H1 (cell line): Measurements from ENCODE around the gene GALNTL6. TPM values are rescaled to one million over a fixed set of nuclear protein-coding genes. Genes with fewer than 3 reads are reported as not detected.

Source experiments
- CTCF ChIA-PET: fragments of 300-600 bp; sonication (Branson Sonifier 250); formaldehyde crosslinking; loops from one replicate; lab custom pipeline; 2021; ENCODE audit not compliant: partially characterized antibody; lab: Charles Lee
- POLR2A ChIA-PET: fragments of 300-600 bp; sonication (Branson Sonifier 250); formaldehyde crosslinking; loops from one replicate; lab custom pipeline; 2021; ENCODE audit warnings: inconsistent platforms; ENCODE audit not compliant: partially characterized antibody; lab: Charles Lee
- DNase-seq, 2 experiments: peaks; one replicate each; pipeline versions ENCODE4 v3.0.0 to v3.0.0-alpha.2; 2010 to 2022; ENCODE audit warnings: low spot score in 2 of 2, low read depth in 1 of 2, mixed read lengths in 1 of 2
- FAIRE-seq: peaks from 2 replicates; lab custom pipeline; 2011; peaks lifted over from hg19 to GRCh38; lab: Jason Lieb, UNC
- H2AFZ ChIP-seq: 2 replicates; pipeline ENCODE4 v1.8.1; 2012; ENCODE audit warnings: low read length, inconsistent platforms
- H2AK5ac ChIP-seq: 2 replicates; pipeline ENCODE4 v1.6.1; 2013; ENCODE audit warnings: low read depth, low read length
- H2BK120ac ChIP-seq: replicated peaks from 2 replicates; pipeline ENCODE3; 2013; ENCODE audit warnings: low read depth, low read length, inconsistent platforms
- H2BK12ac ChIP-seq: 2 replicates; pipeline ENCODE4 v1.6.1; 2013; ENCODE audit warnings: low read depth, low read length
- H2BK15ac ChIP-seq: 2 replicates; pipeline ENCODE4 v1.6.1; 2013; ENCODE audit warnings: low read length
- H2BK20ac ChIP-seq: 2 replicates; pipeline ENCODE4 v1.6.1; 2013; ENCODE audit warnings: low read length
- H2BK5ac ChIP-seq: 2 replicates; pipeline ENCODE4 v1.6.1; 2013; ENCODE audit warnings: low read depth, low read length
- H3K14ac ChIP-seq: 2 replicates; pipeline ENCODE4 v1.6.1; 2013; ENCODE audit warnings: inconsistent platforms; ENCODE audit not compliant: insufficient read length
- H3K18ac ChIP-seq: 2 replicates; pipeline ENCODE4 v1.6.1; 2013; ENCODE audit warnings: low read length; ENCODE audit errors: extremely low read depth
- H3K23ac ChIP-seq: 2 replicates; pipeline ENCODE4 v1.6.1; 2013; ENCODE audit warnings: inconsistent platforms; ENCODE audit not compliant: insufficient read length
- H3K23me2 ChIP-seq: 2 replicates; pipeline ENCODE4 v1.6.1; 2013; ENCODE audit warnings: low read depth, low read length
- H3K27ac ChIP-seq: 2 replicates; pipeline ENCODE4 v1.6.1; 2011; ENCODE audit warnings: low read depth, low read length, inconsistent platforms
- H3K27me3 ChIP-seq, 4 experiments: replicated peaks in 1 of 4; 1 replicate in 1 of 4; 2 replicates in 3 of 4; pipeline versions ENCODE4 v1.6.1 to v1.8.1; 2011 to 2013; ENCODE audit warnings: low read length in 3 of 4, mild to moderate bottlenecking in 3 of 4, inconsistent platforms in 2 of 4, mixed read lengths in 2 of 4, moderate library complexity in 1 of 4; ENCODE audit not compliant: control insufficient read depth in 3 of 4, insufficient read depth in 3 of 4; ENCODE audit errors: extremely low read depth in 1 of 4
- H3K36me3 ChIP-seq, 4 experiments: 2 replicates each; pipeline versions ENCODE4 v1.6.1 to v1.8.1; 2011 to 2013; ENCODE audit warnings: mild to moderate bottlenecking in 4 of 4, low read length in 3 of 4, moderate library complexity in 2 of 4, control low read depth in 1 of 4, inconsistent platforms in 1 of 4; ENCODE audit not compliant: insufficient read depth in 4 of 4, control insufficient read depth in 2 of 4
- H3K4ac ChIP-seq: replicated peaks from 2 replicates; pipeline ENCODE3; 2013; ENCODE audit warnings: low read length, low read depth, mixed read lengths, inconsistent platforms; ENCODE audit not compliant: insufficient read length
- H3K4me1 ChIP-seq, 4 experiments: replicated peaks in 1 of 4; 1 replicate in 1 of 4; 2 replicates in 3 of 4; pipeline versions ENCODE4 v1.6.1 to v1.8.1; 2011 to 2013; ENCODE audit warnings: low read length in 3 of 4, inconsistent platforms in 2 of 4, mixed read lengths in 1 of 4; ENCODE audit not compliant: insufficient read depth in 4 of 4, control insufficient read depth in 3 of 4
- H3K4me2 ChIP-seq, 2 experiments: 2 replicates each; pipeline versions ENCODE4 v1.6.1 to v1.8.1; 2011 to 2013; ENCODE audit warnings: low read depth in 2 of 2, low read length in 2 of 2, control low read depth in 1 of 2, inconsistent platforms in 1 of 2, mild to moderate bottlenecking in 1 of 2; ENCODE audit not compliant: insufficient read depth in 1 of 2
- H3K4me3 ChIP-seq, 4 experiments: fragments of 200-600, 300-600 bp in 1 of 4; sonication (generic), shearing (Covaris generic), sonication (Bioruptor Twin) in 1 of 4; 2 replicates each; pipeline versions ENCODE4 v1.5.1 to v1.8.1; 2011 to 2016; ENCODE audit warnings: low read length in 4 of 4, low read depth in 3 of 4, control low read depth in 2 of 4, inconsistent platforms in 2 of 4, mild to moderate bottlenecking in 2 of 4, mixed read lengths in 1 of 4, moderate library complexity in 1 of 4; ENCODE audit not compliant: insufficient read depth in 2 of 4; ENCODE audit errors: extremely low read depth in 1 of 4
- H3K56ac ChIP-seq: replicated peaks from 2 replicates; pipeline ENCODE3; 2013; ENCODE audit warnings: low read depth, mild to moderate bottlenecking, mixed read lengths, low read length, inconsistent platforms; ENCODE audit not compliant: insufficient read length
- H3K79me1 ChIP-seq: 2 replicates; pipeline ENCODE4 v1.6.1; 2013; ENCODE audit warnings: low read depth, low read length, control low read depth
- H3K79me2 ChIP-seq, 2 experiments: 2 replicates each; pipeline versions ENCODE4 v1.6.1 to v1.8.1; 2012 to 2013; ENCODE audit warnings: low read length in 2 of 2, mild to moderate bottlenecking in 2 of 2, inconsistent platforms in 1 of 2; ENCODE audit not compliant: insufficient read depth in 2 of 2, control insufficient read depth in 1 of 2
- H3K9ac ChIP-seq, 4 experiments: replicated peaks in 1 of 4; 1 replicate in 1 of 4; 2 replicates in 3 of 4; pipeline versions ENCODE4 v1.6.1 to v1.8.1; 2011 to 2013; ENCODE audit warnings: low read depth in 3 of 4, low read length in 3 of 4, control low read depth in 2 of 4, mild to moderate bottlenecking in 2 of 4, moderate library complexity in 2 of 4, inconsistent platforms in 1 of 4; ENCODE audit errors: extremely low read depth in 1 of 4
- H3K9me3 ChIP-seq, 2 experiments: 2 replicates each; pipeline versions ENCODE4 v1.6.1 to v1.8.1; 2012 to 2013; ENCODE audit warnings: mild to moderate bottlenecking in 2 of 2, moderate library complexity in 2 of 2, control low read depth in 1 of 2, inconsistent platforms in 1 of 2, low read depth in 1 of 2, low read length in 1 of 2, mixed read lengths in 1 of 2; ENCODE audit not compliant: insufficient read depth in 2 of 2
- H4K20me1 ChIP-seq, 2 experiments: replicated peaks in 1 of 2; 2 replicates each; pipeline versions ENCODE3 to v1.8.1; 2011 to 2013; ENCODE audit warnings: inconsistent platforms in 2 of 2, low read length in 2 of 2, mild to moderate bottlenecking in 1 of 2; ENCODE audit not compliant: insufficient read depth in 2 of 2, control insufficient read depth in 1 of 2
- H4K5ac ChIP-seq: 2 replicates; pipeline ENCODE4 v1.6.1; 2013; ENCODE audit warnings: low read length, low read depth, mixed read lengths, inconsistent platforms; ENCODE audit not compliant: insufficient read length
- H4K8ac ChIP-seq: 2 replicates; pipeline ENCODE4 v1.8.0; 2013; ENCODE audit warnings: mild to moderate bottlenecking, moderate library complexity, low read length, inconsistent platforms; ENCODE audit not compliant: insufficient read depth; ENCODE audit errors: extremely low read depth
- H4K91ac ChIP-seq: replicated peaks from 2 replicates; pipeline ENCODE3; 2013; ENCODE audit warnings: low read length, mixed read lengths, inconsistent platforms; ENCODE audit not compliant: insufficient read length
- EZH2 ChIP-seq: fragments of 200-600 bp; sonication (generic); IDR thresholded peaks from 2 replicates; pipeline ENCODE4 v1.7.1; 2012; ENCODE audit warnings: low read depth, mild to moderate bottlenecking, moderate library complexity, low read length, inconsistent platforms; ENCODE audit not compliant: severe bottlenecking
- RBBP5 ChIP-seq: IDR thresholded peaks from 2 replicates; pipeline ENCODE4 v1.7.1; 2012; ENCODE audit warnings: low read depth, mild to moderate bottlenecking, inconsistent platforms, low read length, moderate library complexity, borderline replicate concordance
- SAP30 ChIP-seq: fragments of 300-600 bp; sonication (generic); IDR thresholded peaks from 2 replicates; pipeline ENCODE4 v1.7.1; 2012; ENCODE audit warnings: low read length, moderate library complexity, mild to moderate bottlenecking, inconsistent platforms; ENCODE audit not compliant: insufficient read depth, insufficient replicate concordance
- WGBS, 2 experiments: shearing (Covaris generic) in 1 of 2; methylation state at CpG; one replicate each; pipeline versions ENCODE4 v1.1.6 to v1.1.7; 2013 to 2015; ENCODE audit warnings: low lambda C conversion rate in 2 of 2, mixed read lengths in 2 of 2, inconsistent platforms in 1 of 2, low coverage in 1 of 2, missing lambda C conversion rate in 1 of 2; ENCODE audit not compliant: insufficient replicate concordance in 2 of 2, insufficient coverage in 1 of 2, insufficient read length in 1 of 2; ENCODE audit errors: extremely low coverage in 1 of 2, missing lambda C conversion rate in 1 of 2; 5-methylcytosine and 5-hydroxymethylcytosine counted together
- polyA plus RNA-seq, 7 experiments: library from polyadenylated mRNA; depleted of rRNA in 3 of 7; stranded (reverse) in 5 of 7; unstranded in 2 of 7; fragments of >200 nt in 5 of 7; fragments of 200-250 nt in 2 of 7; gene quantifications; 1 replicate in 5 of 7; 2 replicates in 1 of 7; 4 replicates in 1 of 7; pipeline versions ENCODE4 v1.2.1 to v1.2.3, GENCODE V29; 2011 to 2013; ENCODE audit warnings: missing spikeins in 2 of 7, mixed read lengths in 2 of 7
- total RNA-seq: library from RNA; stranded (reverse); fragmentation: NEBNext Ultra II Directional; extraction: Animal tissue kit (Norgen Biotek cat#: 25700); gene quantifications from 2 replicates; pipeline ENCODE4 v1.2.1, GENCODE V29; 2021

Gene GALNTL6
- total and polyA plus RNA-seq, 2 of the 8 experiments (the other 6 are each of a cell fraction or from before 2014, with no cell fraction given) = 0.03 to 0.32 TPM

DNA sequence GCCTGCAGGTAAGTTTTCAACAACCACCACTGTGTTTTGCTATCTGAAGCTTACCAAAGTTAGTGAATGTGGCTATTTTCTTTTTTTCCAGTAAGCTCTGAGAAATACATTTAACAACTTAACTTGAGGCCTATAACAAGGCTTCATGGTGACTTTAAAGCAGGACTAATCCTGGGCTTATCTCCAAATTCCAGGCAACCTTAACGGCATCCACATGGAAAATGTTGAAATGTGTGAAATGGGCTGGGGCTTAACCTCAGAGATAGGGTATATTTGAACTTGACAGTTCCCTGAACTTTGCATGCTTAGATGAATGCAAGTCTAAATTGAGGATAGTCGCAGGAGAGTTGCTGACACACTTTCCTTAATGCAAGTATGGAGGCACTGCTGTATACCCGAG is 539.2 kb downstream of the GALNTL6 start:
- no peak for TF ChIP-seq EZH2
- no peak for TF ChIP-seq SAP30
- TF ChIP-seq RBBP5 = no peak
- no peak overlapping the region for H2BK5ac ChIP-seq
- no peaks in the 10 kb centered on the region for H3K9me3 ChIP-seq
- no peak overlapping the region for H2BK12ac ChIP-seq
- H2BK120ac ChIP-seq = no peak overlapping the region
- H3K23me2 ChIP-seq = no peaks in the 10 kb centered on the region
- no peak overlapping the region for H3K4ac ChIP-seq
- no peak overlapping the region for H3K18ac ChIP-seq
- H3K4me1 ChIP-seq = peaks cover 0 to 3% (median 0%) of the 10 kb centered on the region in 4 experiments; a peak in 2 of 7 replicates
- no peak overlapping the region for H3K23ac ChIP-seq
- H3K79me2 ChIP-seq = no peaks in the 10 kb centered on the region
- no peak overlapping the region for H3K4me3 ChIP-seq
- H2BK20ac ChIP-seq = no peak overlapping the region
- no peak overlapping the region for H4K91ac ChIP-seq
- no peaks in the 10 kb centered on the region for H4K20me1 ChIP-seq
- no peak overlapping the region for H2AK5ac ChIP-seq
- no peak overlapping the region for H3K9ac ChIP-seq
- ChIA-PET POLR2A (no interaction called here), CTCF (no interaction called here)
- no peak overlapping the region for H3K14ac ChIP-seq
- no peaks in the 10 kb centered on the region for H3K27me3 ChIP-seq
- H3K4me2 ChIP-seq = no peak overlapping the region
- no peak overlapping the region for H3K27ac ChIP-seq
- FAIRE-seq (no peak), DNase-seq (no peak)
- 0 out of 2 replicates have a peak overlapping the region, but pooled peaks have one; percentile 14 for H2AFZ ChIP-seq
- H3K56ac ChIP-seq = no peak overlapping the region
- WGBS, 2 experiments = 91% methylated on average over 3 of the region's 3 CpGs; no CpG with 5 or more reads in 1 of the 2 experiments
- H4K5ac ChIP-seq = no peak overlapping the region
- no peaks in the 10 kb centered on the region for H3K79me1 ChIP-seq
- no peak overlapping the region for H2BK15ac ChIP-seq
- no peak overlapping the region for H4K8ac ChIP-seq
- H3K36me3 ChIP-seq = no peaks in the 10 kb centered on the region
